ENCODE measurements around the gene MXRA8.

GRCh38 chr1:1347026-1347595, 11.2 kb downstream of the MXRA8 start:
- TF ChIP-seq YY1 (IDR thresholded peaks at IDR 0.05; ENCODE audit: insufficient read depth, insufficient read length) (no peak), ZNF274 (IDR thresholded peaks at IDR 0.05; ENCODE audit: low read depth, low read length) (no peak), SUZ12 (IDR thresholded peaks at IDR 0.05; ENCODE audit: extremely low read depth, insufficient read depth, insufficient read length) (no peak)

Measured in NT2/D1 (cell line).